Left hindlimb (tissue), 1 donor: Measurements from ENCODE around the gene ADAM12.

Experiments
- DNase-seq: peaks from one replicate; pipeline ENCODE4 v3.0.0-alpha.2; 2018

ADAM12 gene

GRCh38 chr10:126042354-126042753 is 345.9 kb downstream of the ADAM12 start:
- DNase-seq: no peak

- DNase-seq: peak; percentile 86
Observed at GRCh38 chr10:126041804-126042231, 346.5 kb downstream of the ADAM12 start.

GRCh38 chr10:126041117-126041516 is 347.2 kb downstream of the ADAM12 start:
- no peak for DNase-seq

DNA sequence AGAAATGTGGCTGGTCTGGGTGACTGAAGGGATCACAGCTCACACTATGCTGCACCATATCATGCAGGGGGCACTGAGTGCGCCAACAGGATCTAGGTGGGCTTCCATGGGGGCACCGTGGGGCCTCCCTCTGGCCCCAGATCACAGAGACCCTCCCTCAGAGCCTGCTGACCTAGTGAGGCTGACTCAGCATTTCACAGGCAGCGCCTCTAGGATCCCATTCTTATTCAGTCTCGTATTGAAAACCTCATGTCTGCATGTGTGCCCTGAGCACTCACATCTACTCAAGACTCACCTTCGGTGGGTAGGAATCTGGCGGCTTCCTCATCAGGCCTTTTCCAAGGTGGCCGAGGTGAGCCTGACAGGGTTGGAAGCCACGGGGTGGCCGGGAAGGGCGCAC is 350.3 kb downstream of the ADAM12 start:
- DNase-seq: no peak

DNA sequence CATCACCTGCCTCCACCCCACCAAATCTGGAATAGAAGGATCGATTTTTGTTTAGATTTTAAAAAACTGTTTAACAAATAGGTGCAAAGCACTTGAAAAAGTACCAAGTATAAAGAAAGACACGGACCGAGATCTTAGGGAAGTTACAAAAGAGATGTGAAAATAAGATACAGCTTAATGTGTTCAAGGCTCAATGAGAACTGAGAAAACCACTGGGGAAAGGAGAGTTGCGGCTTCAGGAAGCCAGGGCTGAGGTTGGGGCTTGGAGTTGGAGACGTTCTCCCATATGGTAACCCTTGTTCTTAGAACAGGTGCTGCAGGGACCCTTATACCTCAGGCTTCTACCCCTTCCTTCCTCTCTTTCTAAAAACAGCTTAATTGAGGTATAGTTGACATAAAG is 351.8 kb downstream of the ADAM12 start:
- DNase-seq: no peak

GRCh38 chr10:126034586-126034985 is 353.7 kb downstream of the ADAM12 start:
- DNase-seq: no peak

DNA sequence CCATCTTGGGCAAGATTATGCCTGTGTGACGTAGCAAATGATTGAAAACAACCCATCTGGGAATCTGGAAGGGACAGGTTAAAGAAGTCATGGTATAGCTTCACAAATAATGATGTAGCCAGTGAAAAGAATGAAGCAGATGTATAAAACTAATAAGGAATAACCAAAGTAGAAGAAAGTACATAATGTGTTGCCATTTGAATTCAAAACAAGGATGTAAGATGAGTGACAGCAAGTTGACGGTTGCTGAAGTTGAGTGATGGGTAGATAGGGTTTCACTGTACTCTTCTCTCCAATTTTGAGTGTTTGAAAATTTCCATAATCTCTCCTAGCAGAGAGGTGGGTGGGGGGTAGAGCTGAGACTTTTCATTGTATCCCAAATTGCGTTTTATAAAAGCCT is 358.3 kb downstream of the ADAM12 start:
- DNase-seq: no peak

DNA sequence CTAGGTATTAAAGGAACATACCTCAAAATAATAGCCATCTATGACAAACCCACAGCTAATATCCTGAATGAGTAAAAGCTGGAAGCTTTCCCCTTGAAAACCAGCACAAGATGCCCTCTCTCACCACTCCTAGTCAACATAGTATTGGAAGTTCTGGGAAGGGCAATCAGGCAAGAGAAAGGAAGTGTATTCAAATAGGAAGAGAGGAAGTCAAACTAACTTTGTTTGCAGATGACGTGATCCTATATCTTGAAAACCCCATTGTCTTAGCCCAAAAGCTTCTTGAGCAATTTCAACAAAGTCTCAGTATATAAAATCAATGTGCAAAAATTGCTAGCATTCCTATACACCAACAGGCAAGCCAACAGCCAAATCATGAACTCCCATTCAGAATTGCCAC is 360.6 kb downstream of the ADAM12 start:
- no peak for DNase-seq

DNA sequence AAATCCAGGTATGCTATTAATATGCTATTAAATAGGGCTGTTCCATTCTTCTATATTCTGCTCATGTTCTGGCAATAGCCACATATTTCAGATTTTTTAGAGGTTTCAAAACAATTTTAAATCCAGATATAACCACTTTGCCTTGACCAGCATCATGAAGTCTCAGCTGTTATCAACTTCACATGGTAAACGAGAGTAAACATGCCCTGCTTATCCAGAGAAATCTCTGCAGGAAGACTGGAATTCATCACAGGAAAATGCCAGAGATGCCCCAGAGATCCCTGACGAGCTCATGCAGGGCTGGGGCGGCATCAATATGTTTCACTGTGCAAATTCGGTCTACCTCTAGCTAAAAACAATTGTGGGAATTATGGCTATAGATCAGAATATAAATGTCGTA is 365.4 kb downstream of the ADAM12 start:
- DNase-seq: no peak

DNA sequence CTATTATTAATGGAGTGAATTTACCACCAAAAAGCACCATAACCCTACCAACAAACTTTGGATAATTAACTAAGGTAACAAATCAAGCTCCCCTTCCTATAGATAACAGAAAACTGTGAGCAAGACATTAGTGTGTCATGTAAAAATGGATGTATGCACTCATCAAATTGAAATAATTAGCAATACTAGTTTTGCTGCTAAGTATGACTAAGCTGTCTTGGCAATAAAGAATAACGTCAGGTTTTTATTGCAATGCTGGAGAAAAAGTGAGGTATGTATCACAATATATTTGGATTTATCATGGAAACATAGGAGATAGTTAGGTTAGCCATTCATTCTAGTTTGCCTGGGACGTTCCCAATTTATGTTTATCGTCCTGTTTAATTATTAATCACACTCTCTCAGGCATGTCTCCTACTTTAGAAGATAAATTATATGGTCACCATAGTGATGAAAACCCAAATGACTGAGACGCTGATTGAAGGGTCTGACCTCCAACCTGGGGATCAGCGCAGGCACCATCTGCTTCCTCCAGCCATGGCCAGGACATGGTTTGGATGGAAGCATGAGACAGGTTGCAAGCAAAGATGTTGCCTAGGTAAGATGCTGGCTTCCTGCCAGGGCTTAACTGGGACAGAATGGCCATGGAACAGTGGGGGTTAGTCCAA is 366.3 kb downstream of the ADAM12 start:
- no peak for DNase-seq

DNA sequence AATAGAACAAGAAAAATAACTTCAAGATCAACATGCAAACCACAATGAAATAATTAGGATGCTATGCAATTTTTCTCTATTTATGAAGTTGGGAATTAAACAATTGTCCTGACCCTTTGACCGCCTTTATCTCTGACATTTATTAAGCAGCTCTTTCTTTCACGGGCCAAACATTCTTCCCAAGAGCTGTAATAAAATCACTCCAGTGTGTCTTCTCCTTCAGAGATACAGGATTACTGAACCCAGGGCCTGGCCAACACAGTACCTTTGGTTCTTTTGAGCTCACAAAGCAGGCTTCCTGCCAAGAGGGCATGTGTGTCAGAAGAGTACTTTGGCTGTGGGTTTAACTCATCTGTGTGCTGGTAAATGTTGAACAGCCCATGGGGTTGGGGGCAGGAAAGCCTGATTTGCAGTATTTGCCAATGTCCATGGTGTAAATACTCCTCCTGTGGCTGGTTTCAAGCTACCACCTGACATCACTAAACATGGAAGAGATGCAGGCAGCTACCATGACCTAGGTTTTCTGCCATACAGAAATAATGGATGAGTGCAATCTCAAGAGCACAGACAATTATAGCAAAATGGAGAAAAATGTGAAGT is 370.2 kb downstream of the ADAM12 start:
- DNase-seq: no peak

GRCh38 chr10:126016882-126017281 is 371.4 kb downstream of the ADAM12 start:
- DNase-seq: no peak

- DNase-seq: no peak
Observed at GRCh38 chr10:126016156-126016805, 372.0 kb downstream of the ADAM12 start.

GRCh38 chr10:126015413-126015812 is 372.9 kb downstream of the ADAM12 start:
- DNase-seq: no peak

DNA sequence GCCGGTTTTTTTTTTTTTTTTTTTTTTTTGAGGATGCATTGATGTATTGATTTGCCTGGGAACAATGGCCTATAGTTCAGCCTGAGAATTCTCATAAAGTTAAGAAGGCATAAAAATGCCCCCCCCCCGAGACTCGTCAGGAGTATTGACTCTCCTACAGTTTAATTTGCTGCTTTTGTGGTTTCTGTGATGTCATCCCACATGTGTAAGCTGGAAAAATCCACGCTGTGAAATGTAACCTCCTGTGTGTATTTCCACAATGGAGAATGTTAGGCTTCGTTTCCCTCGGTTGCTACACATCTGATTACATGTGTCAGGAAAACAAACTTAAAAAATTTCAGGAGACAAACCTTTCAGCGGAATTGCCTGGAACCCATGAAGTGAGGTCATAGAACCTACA is 374.0 kb downstream of the ADAM12 start:
- no peak for DNase-seq

DNA sequence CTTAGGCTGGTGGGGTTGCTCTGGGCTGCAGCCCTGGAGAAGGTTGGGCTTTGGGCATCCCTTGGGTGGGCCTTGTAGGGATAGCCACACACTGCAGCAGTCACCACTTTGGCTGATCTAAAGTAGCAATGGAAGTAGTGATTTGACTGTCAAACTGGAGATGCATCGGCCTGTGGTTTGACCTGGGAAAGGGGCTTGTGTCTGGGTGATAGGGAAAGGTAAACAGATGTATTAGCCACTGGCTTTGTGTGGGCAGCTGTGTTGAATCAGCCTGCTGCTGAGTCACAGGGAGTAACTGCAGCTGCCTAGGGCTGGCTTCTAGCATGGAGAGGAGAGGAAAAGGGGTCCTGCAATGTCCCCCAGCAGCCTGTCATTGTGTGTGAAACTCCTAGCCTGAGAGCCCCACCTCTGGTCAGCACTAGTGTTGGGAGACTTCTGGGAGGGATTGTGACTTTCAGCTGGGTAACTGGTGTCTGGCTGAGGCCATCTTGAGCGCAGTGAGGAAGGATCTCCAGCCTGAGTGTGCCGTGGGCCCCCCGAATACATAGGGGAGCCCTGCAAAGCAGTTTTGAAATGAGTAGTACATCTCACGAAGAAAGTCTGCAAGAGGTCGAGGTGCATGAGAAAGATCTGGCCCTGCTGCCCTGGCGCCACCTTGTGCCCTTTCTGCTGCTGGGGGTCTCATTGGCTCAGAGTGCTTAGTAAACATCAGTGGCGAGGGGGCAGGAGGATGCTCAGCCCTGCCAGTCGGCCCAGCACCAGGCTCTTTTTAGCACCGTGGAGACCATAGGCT is 374.6 kb downstream of the ADAM12 start:
- no peak for DNase-seq

DNA sequence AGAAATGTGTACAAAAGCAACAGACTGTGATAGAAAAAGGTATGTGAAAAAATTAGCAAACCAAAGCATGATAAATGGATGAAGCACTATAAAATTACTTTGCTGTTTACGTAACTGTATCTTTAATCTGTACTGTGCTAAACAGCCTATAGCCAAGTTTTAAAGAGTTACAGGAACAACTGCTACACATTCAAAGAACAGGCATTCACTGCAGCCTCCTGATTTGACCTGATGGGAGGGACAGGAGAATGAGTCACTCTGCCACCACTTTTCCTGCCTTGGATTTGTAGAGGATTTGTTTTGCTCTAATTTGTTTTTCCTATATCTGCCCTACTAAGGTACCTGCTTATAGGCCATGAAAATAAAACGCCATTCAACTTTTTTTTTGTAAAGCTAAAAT is 375.8 kb downstream of the ADAM12 start:
- no peak for DNase-seq

- DNase-seq: no peak
Observed at GRCh38 chr10:126011995-126012394, 376.3 kb downstream of the ADAM12 start.

- DNase-seq: no peak
Observed at GRCh38 chr10:126009650-126010049, 378.6 kb downstream of the ADAM12 start.

GRCh38 chr10:126006906-126007305 is 381.4 kb downstream of the ADAM12 start:
- DNase-seq: no peak

GRCh38 chr10:126006264-126006663 is 382.0 kb downstream of the ADAM12 start:
- no peak for DNase-seq

DNA sequence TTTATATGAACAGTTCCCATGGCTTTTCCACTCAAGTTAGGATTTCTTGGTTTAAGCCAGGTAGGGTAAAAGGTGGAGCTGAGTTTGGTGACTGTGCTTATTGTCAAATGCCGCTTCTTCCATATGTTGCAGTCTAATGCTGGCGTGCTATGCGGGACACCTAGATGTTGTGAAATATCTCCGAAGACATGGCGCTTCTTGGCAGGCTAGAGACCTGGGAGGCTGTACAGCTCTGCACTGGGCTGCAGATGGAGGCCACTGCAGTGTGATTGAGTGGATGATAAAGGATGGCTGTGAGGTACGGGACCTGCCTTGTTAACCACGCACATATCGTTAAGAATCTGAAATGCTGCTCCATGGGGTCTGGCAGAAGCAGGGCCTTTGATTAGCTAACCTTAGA is 383.5 kb downstream of the ADAM12 start:
- no peak for DNase-seq

- DNase-seq: no peak
Observed at GRCh38 chr10:126001576-126001975, 386.7 kb downstream of the ADAM12 start.

- DNase-seq: no peak
Observed at GRCh38 chr10:125999694-126000093, 388.6 kb downstream of the ADAM12 start.
